ENCODE data around the gene ADH5. TPM values are rescaled to one million over a fixed set of nuclear protein-coding genes. Genes with fewer than 3 reads are reported as not detected.
"Not testable (repeated sequence)": the region's sequence is repeated elsewhere in the genome, so short reads cannot be mapped to it uniquely, and the experiment has no call there.

The ADH5 gene
- total RNA-seq, 2 donors from 2014 or later: 67.4 to 76.3 TPM

DNA sequence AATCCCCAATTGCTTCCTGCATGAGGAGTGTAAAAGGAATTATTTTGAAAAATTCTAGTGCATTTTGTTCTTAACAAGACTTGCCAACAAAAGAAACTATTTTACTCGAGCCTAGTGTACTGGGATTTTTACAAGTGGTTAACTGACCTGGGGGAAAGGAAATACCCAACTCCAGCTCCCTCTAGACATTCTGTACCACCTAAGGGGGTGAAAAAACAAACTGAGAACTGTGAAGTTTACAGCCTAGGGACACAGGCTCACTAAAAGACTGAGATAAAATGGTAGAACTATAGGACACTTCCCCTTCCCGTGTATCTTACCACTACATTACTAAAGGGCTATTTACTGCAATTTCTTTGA lies 2.6 kb upstream of the ADH5 start:
- H3K4me3 ChIP-seq: no peak overlapping the region
- TF ChIP-seq, protein P1, sequence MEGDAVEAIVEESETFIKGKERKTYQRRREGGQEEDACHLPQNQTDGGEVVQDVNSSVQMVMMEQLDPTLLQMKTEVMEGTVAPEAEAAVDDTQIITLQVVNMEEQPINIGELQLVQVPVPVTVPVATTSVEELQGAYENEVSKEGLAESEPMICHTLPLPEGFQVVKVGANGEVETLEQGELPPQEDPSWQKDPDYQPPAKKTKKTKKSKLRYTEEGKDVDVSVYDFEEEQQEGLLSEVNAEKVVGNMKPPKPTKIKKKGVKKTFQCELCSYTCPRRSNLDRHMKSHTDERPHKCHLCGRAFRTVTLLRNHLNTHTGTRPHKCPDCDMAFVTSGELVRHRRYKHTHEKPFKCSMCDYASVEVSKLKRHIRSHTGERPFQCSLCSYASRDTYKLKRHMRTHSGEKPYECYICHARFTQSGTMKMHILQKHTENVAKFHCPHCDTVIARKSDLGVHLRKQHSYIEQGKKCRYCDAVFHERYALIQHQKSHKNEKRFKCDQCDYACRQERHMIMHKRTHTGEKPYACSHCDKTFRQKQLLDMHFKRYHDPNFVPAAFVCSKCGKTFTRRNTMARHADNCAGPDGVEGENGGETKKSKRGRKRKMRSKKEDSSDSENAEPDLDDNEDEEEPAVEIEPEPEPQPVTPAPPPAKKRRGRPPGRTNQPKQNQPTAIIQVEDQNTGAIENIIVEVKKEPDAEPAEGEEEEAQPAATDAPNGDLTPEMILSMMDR (IDR thresholded peaks at IDR 0.05): no peak
- H3K9me3 ChIP-seq: no peaks in the 10 kb centered on the region
- H3K27me3 ChIP-seq: no peaks in the 10 kb centered on the region
- no peaks in the 10 kb centered on the region for H3K36me3 ChIP-seq
- H3K27ac ChIP-seq: no peak overlapping the region
- peaks cover 0 to 16% of the 10 kb centered on the region in 2 donors for H3K4me1 ChIP-seq
- DNase-seq (ENCODE audit: low spot score): no peak

DNA sequence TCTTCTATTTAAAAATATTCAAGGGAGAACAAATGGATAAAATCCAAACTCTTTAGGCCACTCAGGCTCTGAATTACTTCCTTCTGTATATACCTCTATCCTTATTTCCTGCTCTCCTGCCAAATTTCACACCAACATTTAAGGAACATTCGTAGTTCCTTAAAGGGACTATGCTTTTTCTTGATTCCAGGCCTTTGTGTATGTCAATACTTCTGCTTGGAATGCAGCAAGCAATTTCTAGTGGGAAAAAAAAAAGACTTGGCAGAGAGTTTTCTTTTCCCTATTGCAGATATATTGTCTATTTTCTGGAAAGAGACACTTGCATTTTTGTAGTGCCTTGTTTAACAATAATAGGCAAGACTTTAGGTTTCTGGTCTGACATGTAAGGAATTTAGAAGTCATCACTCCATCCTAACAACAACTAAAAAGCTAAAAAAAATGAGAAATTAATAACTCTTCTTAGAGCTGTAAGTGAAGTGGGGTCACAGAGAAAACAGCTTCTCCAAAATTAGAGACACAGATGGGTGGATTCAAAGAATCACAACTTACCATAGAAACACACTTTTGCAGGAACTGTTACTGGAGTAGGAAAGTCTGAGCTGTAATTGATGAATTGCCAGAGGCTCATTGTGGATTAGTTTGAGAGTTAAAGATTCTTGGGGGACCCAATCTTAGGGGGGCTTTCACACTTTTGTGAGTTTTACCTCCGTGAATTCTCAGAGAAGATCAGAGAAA lies 2.1 kb upstream of the ADH5 start:
- Histone ChIP-seq H3K4me3 (no peak overlapping the region), H3K9me3 (no peaks in the 10 kb centered on the region), H3K27me3 (no peaks in the 10 kb centered on the region), H3K36me3 (no peaks in the 10 kb centered on the region), H3K27ac (no peak overlapping the region), H3K4me1 (peaks cover 0 to 21% of the 10 kb centered on the region in 2 donors)
- TF ChIP-seq, protein P1 (IDR thresholded peaks at IDR 0.05): no peak
- DNase-seq (ENCODE audit: low spot score): no peak

DNA sequence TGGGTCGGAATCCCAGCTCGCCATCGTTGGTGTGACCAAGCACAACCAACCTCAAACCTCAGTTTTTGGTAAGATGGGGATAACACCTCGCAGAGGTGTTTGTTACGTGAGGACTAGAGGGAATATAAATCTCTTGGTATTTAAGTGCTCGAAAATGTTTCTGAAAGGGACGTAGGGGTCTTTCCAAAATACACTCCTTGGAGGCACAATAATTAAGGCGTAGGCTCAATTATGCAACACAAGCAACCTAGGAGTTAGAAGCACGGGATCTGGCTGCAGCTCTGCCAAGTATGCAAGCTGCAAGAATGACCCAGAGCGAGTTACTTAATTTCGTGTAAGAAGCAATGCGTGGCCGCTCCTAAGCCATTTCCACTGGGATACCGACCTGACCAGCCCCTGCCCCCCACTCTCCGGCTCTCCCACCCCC lies 552 bp downstream of the ADH5 start:
- Histone ChIP-seq H3K4me1 (peaks cover 0 to 25% of the 10 kb centered on the region in 2 donors), H3K4me3 (peak overlapping the region; percentile 72 to 80)

DNA sequence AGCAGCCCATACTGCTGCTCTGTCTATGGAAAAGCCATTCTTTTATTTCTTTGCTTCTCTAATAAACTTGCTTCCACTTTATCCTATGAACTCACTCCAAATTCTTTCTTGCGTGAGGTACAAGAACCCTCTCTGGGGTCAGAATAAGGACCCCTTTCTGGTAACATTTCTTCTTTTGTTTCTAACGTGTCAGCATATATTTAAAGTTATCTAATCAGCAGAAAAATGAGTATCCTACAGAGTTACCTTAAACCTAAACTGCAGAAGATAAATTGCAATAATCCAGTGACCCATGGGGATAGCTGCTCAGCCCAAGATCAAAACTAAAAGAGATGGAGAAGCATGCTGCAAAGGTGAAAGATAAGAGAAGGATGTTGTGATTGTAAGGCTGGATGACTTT lies 4.0 kb downstream of the ADH5 start:
- DNase-seq (ENCODE audit: low spot score): no peak
- Histone ChIP-seq H3K4me1 (peaks cover 0 to 19% of the 10 kb centered on the region in 2 donors), H3K27ac (no peak overlapping the region), H3K9me3 (no peaks in the 10 kb centered on the region), H3K4me3 (no peak overlapping the region), H3K36me3 (peaks cover 48% of the 10 kb centered on the region), H3K27me3 (no peaks in the 10 kb centered on the region)
- TF ChIP-seq, protein P1 (IDR thresholded peaks at IDR 0.05): no peak

More for the DNA sequence above, 552 bp downstream of the ADH5 start:
- TF ChIP-seq, protein P1 (IDR thresholded peaks at IDR 0.05): no peak
- no peaks in the 10 kb centered on the region for H3K9me3 ChIP-seq
- peak overlapping the region; percentile 95 to 96 for H3K27ac ChIP-seq
- DNase-seq (ENCODE audit: low spot score): peak; percentile 88
- H3K27me3 ChIP-seq: no peaks in the 10 kb centered on the region
- H3K36me3 ChIP-seq: peaks cover 14% of the 10 kb centered on the region

DNA sequence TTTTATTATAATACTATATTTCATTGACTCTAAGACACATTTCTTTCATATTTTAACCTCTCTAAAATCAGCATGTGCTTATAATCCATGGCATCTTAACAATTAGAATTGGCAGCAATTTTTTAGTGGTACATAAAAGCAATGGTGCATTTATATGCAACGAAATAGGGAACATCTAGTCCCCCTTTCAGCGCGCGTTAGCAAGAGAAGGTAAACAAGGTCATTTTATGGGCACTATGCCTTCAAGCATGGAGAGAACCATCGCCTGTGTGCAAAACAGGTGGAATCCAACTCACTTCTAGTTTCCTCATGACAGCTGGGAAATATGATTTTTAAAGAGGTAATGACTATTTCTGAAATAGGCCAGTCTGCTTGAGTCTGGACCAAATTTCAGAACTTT lies 6.4 kb downstream of the ADH5 start:
- TF ChIP-seq, protein P1 (IDR thresholded peaks at IDR 0.05): no peak
- no peaks in the 10 kb centered on the region for H3K9me3 ChIP-seq
- H3K4me1 ChIP-seq: peaks cover 0 to 16% of the 10 kb centered on the region in 2 donors
- no peak overlapping the region for H3K27ac ChIP-seq
- H3K27me3 ChIP-seq: no peaks in the 10 kb centered on the region
- H3K4me3 ChIP-seq: no peak overlapping the region
- no peak for DNase-seq (ENCODE audit: low spot score)
- H3K36me3 ChIP-seq: peaks cover 51% of the 10 kb centered on the region

DNA sequence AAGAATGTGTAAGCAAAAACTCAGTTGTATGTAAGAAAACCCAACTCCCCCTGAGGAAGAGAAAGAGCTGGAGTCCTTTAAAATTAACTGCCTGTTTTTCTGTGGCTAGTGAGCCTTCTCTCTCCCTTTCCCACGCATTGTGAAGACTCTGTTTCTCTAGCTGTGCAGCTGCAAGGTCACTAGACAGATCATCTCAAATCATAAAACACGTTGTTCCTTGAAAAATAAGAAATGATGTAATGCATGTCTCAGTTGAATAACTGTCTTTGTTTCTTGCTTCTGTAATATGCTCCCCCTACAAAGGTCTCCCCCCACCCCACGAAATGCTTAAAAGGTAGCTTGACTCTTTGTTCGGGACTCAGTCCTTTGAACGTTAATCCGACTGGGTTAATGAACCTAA lies 7.7 kb downstream of the ADH5 start:
- peaks cover 59% of the 10 kb centered on the region for H3K36me3 ChIP-seq
- H3K27me3 ChIP-seq; H3K9me3 ChIP-seq; DNase-seq (ENCODE audit: low spot score); H3K4me1 ChIP-seq; H3K4me3 ChIP-seq; H3K27ac ChIP-seq: not testable (repeated sequence)

Measured in right atrium auricular region (tissue), 2 donors.